HG02852 (cell line): ENCODE measurements around the gene GSTA5.
"Not testable (repeated sequence)": the region's sequence is repeated elsewhere in the genome, so short reads cannot be mapped to it uniquely, and the experiment has no call there.

Experiments
- ATAC-seq: cut with Tn5 transposase; IDR thresholded peaks from one replicate; pipeline ENCODE4 v1.9.1; 2021; ENCODE audit warnings: mild to moderate bottlenecking, moderate library complexity; ENCODE audit not compliant: unreplicated experiment

Gene GSTA5

GRCh38 chr6:52794366-52794765 is 46.2 kb downstream of the GSTA5 start:
- ATAC-seq: not testable (repeated sequence)

DNA sequence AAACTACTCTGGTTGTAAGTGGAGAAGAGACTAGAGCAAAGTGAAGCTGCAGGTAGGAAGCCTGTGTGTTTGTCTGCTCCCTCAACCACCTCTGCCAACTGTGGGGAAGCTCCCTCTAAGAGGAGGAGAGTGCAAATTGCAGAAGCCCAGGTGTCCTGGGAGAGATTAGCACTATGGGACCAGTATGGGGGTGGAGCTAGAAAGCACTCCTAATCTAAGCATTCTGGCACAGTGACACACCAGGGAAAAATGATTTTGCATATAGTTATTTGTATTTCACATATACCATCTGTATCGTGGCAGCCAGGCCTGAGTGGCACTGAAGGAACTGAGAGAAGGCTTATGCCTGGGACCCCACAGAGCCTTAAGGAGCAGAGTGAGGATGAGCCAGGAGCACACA is 49.8 kb downstream of the GSTA5 start:
- ATAC-seq: no peak

DNA sequence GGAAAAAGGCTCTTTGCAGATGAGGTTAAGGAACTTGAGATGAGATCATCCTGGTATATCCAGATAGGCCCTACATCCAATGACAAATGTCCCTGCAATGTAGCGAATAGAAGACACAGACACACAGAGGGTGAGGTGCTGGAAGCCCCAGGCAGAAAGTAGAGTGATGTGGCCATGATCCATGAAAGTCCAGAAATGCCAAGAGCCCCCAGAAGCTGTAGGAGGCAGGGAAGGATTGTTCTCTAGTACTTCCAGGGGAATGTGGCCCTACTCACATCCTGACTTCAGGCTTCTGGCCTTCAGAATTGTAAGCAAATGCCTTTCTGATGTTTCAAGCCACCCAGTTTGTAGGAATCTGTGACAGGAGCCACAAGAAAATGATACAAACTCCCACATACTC is 51.0 kb downstream of the GSTA5 start:
- not testable (repeated sequence) for ATAC-seq

GRCh38 chr6:52788478-52788877 is 52.1 kb downstream of the GSTA5 start:
- no peak for ATAC-seq

DNA sequence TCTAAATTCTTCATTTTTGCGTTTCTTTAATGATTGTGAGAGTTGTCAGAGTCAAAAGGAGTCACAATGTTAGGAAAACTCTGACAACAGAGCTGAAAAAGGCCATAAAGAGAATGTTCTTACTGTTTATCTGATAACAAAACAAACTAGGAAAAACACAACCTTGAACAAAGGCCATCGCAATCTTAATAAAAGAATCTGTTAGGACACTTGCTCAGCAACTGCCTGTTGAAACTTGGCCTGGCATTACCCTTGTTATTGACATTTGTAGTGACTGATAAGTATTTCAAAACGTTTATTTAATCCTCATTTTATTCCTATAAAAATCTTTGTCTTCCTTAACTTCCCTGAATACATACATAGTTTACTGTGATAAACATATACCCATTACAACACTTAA is 52.7 kb downstream of the GSTA5 start:
- ATAC-seq: no peak

GRCh38 chr6:52786249-52786956 is 54.2 kb downstream of the GSTA5 start:
- ATAC-seq: no peak

DNA sequence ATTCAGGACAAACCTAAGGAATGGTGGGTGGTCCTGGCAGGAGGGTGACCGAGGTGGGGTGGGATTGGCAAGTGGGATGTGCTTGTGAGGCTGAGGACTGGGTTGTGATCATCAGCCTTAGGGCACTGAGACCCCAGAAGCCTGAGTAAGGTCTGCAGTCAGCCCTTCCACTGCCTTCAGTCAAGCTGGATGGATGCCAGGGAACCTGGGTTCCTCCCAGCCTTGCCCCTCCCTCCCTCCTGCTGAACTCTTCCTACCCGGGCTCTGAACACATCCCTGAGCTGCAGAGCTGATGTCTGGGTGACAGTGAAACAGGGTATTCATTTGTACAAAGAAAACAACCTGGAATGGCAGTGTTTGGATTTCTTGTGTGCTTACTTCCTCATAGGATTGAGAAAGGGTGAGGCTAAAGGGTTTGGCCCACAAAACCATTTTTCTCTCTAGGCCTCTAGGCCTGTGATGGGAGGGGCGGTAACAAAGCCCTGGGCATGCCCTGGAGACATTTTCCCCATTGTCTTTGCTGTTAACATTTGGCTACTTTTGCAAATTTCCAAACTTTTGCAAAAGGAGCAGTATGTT is 57.8 kb downstream of the GSTA5 start:
- not testable (repeated sequence) for ATAC-seq

- ATAC-seq: not testable (repeated sequence)
Measured at GRCh38 chr6:52782209-52782608, 58.4 kb downstream of the GSTA5 start.
